NT2/D1 (cell line): Measurements from ENCODE around the gene FAM228A.

Experiments used
- DNase-seq: peaks from one replicate; pipeline ENCODE4 v3.0.0-alpha.2; 2011; ENCODE audit warnings: low read depth, low spot score
- H3K27me3 ChIP-seq: 2 replicates; pipeline ENCODE4 v1.6.0; 2011; ENCODE audit warnings: mild to moderate bottlenecking; ENCODE audit not compliant: insufficient read length, insufficient read depth
- H3K36me3 ChIP-seq: 2 replicates; pipeline ENCODE4 v1.6.1; 2011; ENCODE audit warnings: mild to moderate bottlenecking, low read length, mixed read lengths; ENCODE audit not compliant: insufficient read depth, insufficient read length
- H3K4me1 ChIP-seq: 2 replicates; pipeline ENCODE4 v1.5.1; 2011; ENCODE audit not compliant: insufficient read depth, insufficient read length
- H3K4me3 ChIP-seq: 2 replicates; pipeline ENCODE4 v1.5.1; 2011; ENCODE audit warnings: low read depth; ENCODE audit not compliant: insufficient read length
- H3K9ac ChIP-seq: 2 replicates; pipeline ENCODE4 v1.6.0; 2011; ENCODE audit warnings: low read depth; ENCODE audit not compliant: insufficient read length
- H3K9me3 ChIP-seq: 2 replicates; pipeline ENCODE4 v1.5.1; 2011; ENCODE audit warnings: mild to moderate bottlenecking, low read length; ENCODE audit not compliant: insufficient read depth
- SUZ12 ChIP-seq: IDR thresholded peaks from 2 replicates; pipeline ENCODE4 v1.6.1; 2011; ENCODE audit not compliant: insufficient read length, insufficient read depth; ENCODE audit errors: extremely low read depth
- YY1 ChIP-seq: IDR thresholded peaks from 2 replicates; pipeline ENCODE4 v1.6.1; 2011; ENCODE audit not compliant: insufficient read length, insufficient read depth
- ZNF274 ChIP-seq: IDR thresholded peaks from 2 replicates; pipeline ENCODE4 v1.6.1; 2011; ENCODE audit warnings: mild to moderate bottlenecking, low read depth, low read length

FAM228A gene

GRCh38 chr2:24203787-24204150 is 28.9 kb downstream of the FAM228A start:
- H3K9ac ChIP-seq = no peak overlapping the region
- no peak overlapping the region for H3K4me3 ChIP-seq
- TF ChIP-seq ZNF274 = no peak
- no peak for TF ChIP-seq SUZ12
- TF ChIP-seq YY1 = no peak
- H3K27me3 ChIP-seq = no peaks in the 10 kb centered on the region
- no peaks in the 10 kb centered on the region for H3K36me3 ChIP-seq
- DNase-seq = no peak
- no peaks in the 10 kb centered on the region for H3K9me3 ChIP-seq
- peaks cover 12% of the 10 kb centered on the region for H3K4me1 ChIP-seq

- Histone ChIP-seq H3K9me3 (no peaks in the 10 kb centered on the region), H3K4me3 (no peak overlapping the region), H3K4me1 (peaks cover 12% of the 10 kb centered on the region), H3K36me3 (no peaks in the 10 kb centered on the region), H3K9ac (no peak overlapping the region), H3K27me3 (no peaks in the 10 kb centered on the region)
- DNase-seq = no peak
- no peak for TF ChIP-seq YY1
- TF ChIP-seq SUZ12 = no peak
- no peak for TF ChIP-seq ZNF274
Measured at GRCh38 chr2:24204505-24204904, 29.7 kb downstream of the FAM228A start.

- no peak for DNase-seq
- H3K9ac ChIP-seq = no peak overlapping the region
- no peaks in the 10 kb centered on the region for H3K9me3 ChIP-seq
- no peaks in the 10 kb centered on the region for H3K27me3 ChIP-seq
- peaks cover 12% of the 10 kb centered on the region for H3K4me1 ChIP-seq
- TF ChIP-seq YY1 (no peak), SUZ12 (no peak), ZNF274 (no peak)
- no peak overlapping the region for H3K4me3 ChIP-seq
- H3K36me3 ChIP-seq = no peaks in the 10 kb centered on the region
Measured at GRCh38 chr2:24205131-24205530, 30.3 kb downstream of the FAM228A start.

GRCh38 chr2:24206242-24206641 is 31.4 kb downstream of the FAM228A start:
- Histone ChIP-seq H3K9me3 (no peaks in the 10 kb centered on the region), H3K4me1 (peaks cover 12% of the 10 kb centered on the region), H3K9ac (no peak overlapping the region), H3K36me3 (no peaks in the 10 kb centered on the region), H3K4me3 (no peak overlapping the region), H3K27me3 (no peaks in the 10 kb centered on the region)
- TF ChIP-seq SUZ12 = no peak
- TF ChIP-seq ZNF274 = no peak
- TF ChIP-seq YY1 = no peak
- no peak for DNase-seq

- Histone ChIP-seq H3K27me3 (no peaks in the 10 kb centered on the region), H3K4me1 (peaks cover 8% of the 10 kb centered on the region), H3K9ac (no peak overlapping the region), H3K36me3 (no peaks in the 10 kb centered on the region), H3K4me3 (no peak overlapping the region), H3K9me3 (no peaks in the 10 kb centered on the region)
- TF ChIP-seq ZNF274 (no peak), YY1 (no peak), SUZ12 (no peak)
- no peak for DNase-seq
Measured at GRCh38 chr2:24206714-24207113, 31.9 kb downstream of the FAM228A start.

GRCh38 chr2:24207359-24207758 is 32.5 kb downstream of the FAM228A start:
- DNase-seq = no peak
- H3K4me1 ChIP-seq = peaks cover 8% of the 10 kb centered on the region
- no peak for TF ChIP-seq ZNF274
- TF ChIP-seq YY1 = no peak
- TF ChIP-seq SUZ12 = no peak
- no peak overlapping the region for H3K9ac ChIP-seq
- no peak overlapping the region for H3K4me3 ChIP-seq
- no peaks in the 10 kb centered on the region for H3K27me3 ChIP-seq
- H3K36me3 ChIP-seq = no peaks in the 10 kb centered on the region
- H3K9me3 ChIP-seq = no peaks in the 10 kb centered on the region

- H3K27me3 ChIP-seq = no peaks in the 10 kb centered on the region
- H3K9ac ChIP-seq = no peak overlapping the region
- no peak for DNase-seq
- TF ChIP-seq ZNF274 (no peak), YY1 (no peak), SUZ12 (no peak)
- H3K36me3 ChIP-seq = no peaks in the 10 kb centered on the region
- H3K4me3 ChIP-seq = no peak overlapping the region
- H3K9me3 ChIP-seq = no peaks in the 10 kb centered on the region
- peaks cover 5% of the 10 kb centered on the region for H3K4me1 ChIP-seq
Measured at GRCh38 chr2:24208490-24208889, 33.6 kb downstream of the FAM228A start.
